HepG2 (cell line): Measurements from ENCODE around the gene MS4A14. TPM values are rescaled to one million over a fixed set of nuclear protein-coding genes. Genes with fewer than 3 reads are reported as not detected.

ENCODE experiments used
- ATAC-seq: fragments of 200-7000 bp; cut with Tn5 transposase; 3 replicates; pipeline ENCODE4 v1.9.1; 2020; ENCODE audit warnings: mild to moderate bottlenecking, moderate library complexity
- BruUV-seq: library from RNA; stranded (reverse); fragments of 400-500 nt; replicated peaks from 2 replicates; lab custom pipeline; 2021; lab: Mats Ljungman, UMichigan
- CTCF ChIA-PET: fragments of 300-600 bp; formaldehyde crosslinking; extraction: SDS; loops from one replicate; lab custom pipeline; 2021; ENCODE audit warnings: low total read pairs, inconsistent platforms, low intra/inter-chr PET ratio; lab: Yijun Ruan, JAX
- POLR2A ChIA-PET: fragments of 350-600 bp; sonication (Branson Sonifier 250); formaldehyde crosslinking; loops from one replicate; lab custom pipeline; 2020; ENCODE audit warnings: antibody characterized with exemption, inconsistent platforms; lab: Yijun Ruan, JAX
- DNase-seq: peaks from one replicate; pipeline ENCODE4 v3.0.0-alpha.2; 2015; ENCODE audit warnings: low spot score
- FAIRE-seq: peaks from 3 replicates; lab custom pipeline; 2011; peaks lifted over from hg19 to GRCh38; lab: Jason Lieb, UNC
- H2AFZ ChIP-seq: one replicate; pipeline ENCODE4 v1.6.1; 2011; ENCODE audit warnings: low read length, inconsistent platforms
- H3K27ac ChIP-seq: fragments of 300-600 bp; 3 replicates; pipeline ENCODE4 v1.8.0; 2011; ENCODE audit warnings: mixed run types, mild to moderate bottlenecking, mixed read lengths, low read length, inconsistent platforms; ENCODE audit not compliant: insufficient read depth; ENCODE audit errors: extremely low read length
- H3K27me3 ChIP-seq, 2 experiments: fragments of 200-600 bp in 1 of 2; 2 replicates in 1 of 2; 3 replicates in 1 of 2; pipeline versions ENCODE4 v1.6.0 to v1.8.0; 2011; ENCODE audit warnings: low read length in 2 of 2, mild to moderate bottlenecking in 2 of 2, moderate library complexity in 2 of 2, inconsistent platforms in 1 of 2; ENCODE audit not compliant: insufficient read depth in 2 of 2, control insufficient read depth in 1 of 2
- H3K36me3 ChIP-seq, 2 experiments: fragments of 200-600 bp in 1 of 2; replicated peaks in 1 of 2; 2 replicates in 1 of 2; 3 replicates in 1 of 2; pipeline versions ENCODE4 v1.5.1 to v1.8.0; 2011; ENCODE audit warnings: low read length in 2 of 2, inconsistent platforms in 1 of 2; ENCODE audit not compliant: insufficient read depth in 2 of 2, control insufficient read depth in 1 of 2
- H3K4me1 ChIP-seq: 2 replicates; pipeline ENCODE4 v1.5.1; 2012; ENCODE audit warnings: low read length, inconsistent platforms; ENCODE audit not compliant: insufficient read depth
- H3K4me2 ChIP-seq: 2 replicates; pipeline ENCODE4 v1.6.0; 2011; ENCODE audit warnings: low read depth, low read length, inconsistent platforms
- H3K4me3 ChIP-seq, 3 experiments: fragments of 200-600 bp in 1 of 3; sonication (generic), shearing (Covaris generic) in 1 of 3; replicated peaks in 1 of 3; 2 replicates each; pipeline ENCODE4 v1.5.1; 2011 to 2016; ENCODE audit warnings: low read length in 3 of 3, inconsistent platforms in 2 of 3, low read depth in 2 of 3, mild to moderate bottlenecking in 2 of 3, control low read depth in 1 of 3, mixed read lengths in 1 of 3; ENCODE audit not compliant: insufficient read depth in 1 of 3
- H3K79me2 ChIP-seq: one replicate; pipeline ENCODE4 v1.6.1; 2011; ENCODE audit warnings: low read length, inconsistent platforms; ENCODE audit not compliant: insufficient read depth
- H3K9ac ChIP-seq: 2 replicates; pipeline ENCODE4 v1.6.0; 2011; ENCODE audit warnings: mild to moderate bottlenecking, low read depth, low read length, inconsistent platforms; ENCODE audit not compliant: insufficient read depth
- H3K9me3 ChIP-seq: 2 replicates; pipeline ENCODE4 v1.5.1; 2012; ENCODE audit warnings: mild to moderate bottlenecking, low read length
- H4K20me1 ChIP-seq: 2 replicates; pipeline ENCODE4 v1.6.0; 2011; ENCODE audit warnings: inconsistent platforms, mild to moderate bottlenecking, low read length, moderate library complexity; ENCODE audit not compliant: insufficient read depth
- HBP1 ChIP-seq: IDR thresholded peaks from 2 replicates; pipeline ENCODE4 v1.6.1; 2016; ENCODE audit warnings: low read depth, control low read depth
- KLF13 ChIP-seq: sonication (generic); formaldehyde crosslinking; IDR thresholded peaks from 2 replicates; pipeline ENCODE4 v1.4.0; 2020; ENCODE audit warnings: mild to moderate bottlenecking, missing genetic modification reagents
- PRDM15 ChIP-seq: sonication (generic); formaldehyde crosslinking; IDR thresholded peaks from 2 replicates; pipeline ENCODE4 v1.4.0; 2020; ENCODE audit warnings: missing genetic modification reagents
- PRPF4 ChIP-seq: fragments of 200-400 bp; formaldehyde crosslinking; IDR thresholded peaks from 2 replicates; pipeline ENCODE4 v1.6.1; 2016; ENCODE audit warnings: low read length, low read depth; ENCODE audit not compliant: poor library complexity, severe bottlenecking
- SIN3A ChIP-seq: IDR thresholded peaks from 2 replicates; pipeline ENCODE4 v1.6.1; 2011; ENCODE audit warnings: low read depth, mild to moderate bottlenecking, control low read depth, low read length, borderline replicate concordance
- ZIK1 ChIP-seq: sonication (generic); formaldehyde crosslinking; IDR thresholded peaks from 2 replicates; pipeline ENCODE4 v1.5.0; 2020; ENCODE audit warnings: mild to moderate bottlenecking, low read depth, missing genetic modification reagents, borderline replicate concordance
- ZNF407 ChIP-seq: sonication (generic); formaldehyde crosslinking; IDR thresholded peaks from one replicate; pipeline ENCODE4 v1.5.1; 2020; ENCODE audit warnings: mild to moderate bottlenecking, missing genetic modification reagents; ENCODE audit errors: not compliant biosample characterization
- in situ Hi-C: cut with HindIII; loops from 2 replicates; pipeline ENCODE4 v1.10.0; 2017; ENCODE audit warnings: low pct_unique_long_range_greater_than_20kb; ENCODE audit not compliant: extremely low pct_ligation_motif_present
- intact Hi-C: fragments of 100-400 bp; cut with micrococcal nuclease; formaldehyde crosslinking; loops from one replicate; pipeline ENCODE4 v1.10.0; 2022; ENCODE audit not compliant: unreplicated experiment
- polyA plus RNA-seq, 8 experiments: library from polyadenylated mRNA; depleted of rRNA in 3 of 8; stranded (reverse) in 7 of 8; unstranded in 1 of 8; fragments of >200 nt; fragmentation: Illumina TruSeq in 4 of 8; extraction: Trizol in 4 of 8; gene quantifications; 2 replicates each; pipeline versions ENCODE4 v1.2.1 to v1.2.3, GENCODE V29; 2011 to 2016; ENCODE audit warnings: low read depth in 4 of 8, missing spikeins in 1 of 8, mixed read lengths in 1 of 8; ENCODE audit not compliant: insufficient read depth in 1 of 8
- total RNA-seq, 5 experiments: library from RNA; depleted of rRNA; stranded (reverse); fragments of >200 nt; fragmentation: Illumina TruSeq; extraction: Trizol; gene quantifications; 2 replicates each; pipeline ENCODE4 v1.2.3, GENCODE V29; 2016; ENCODE audit warnings: low read depth in 1 of 5
- TF ChIP-seq, protein P1 (sequence below): sonication (generic); formaldehyde crosslinking; conservative IDR thresholded peaks from 2 replicates; pipeline ENCODE4 v1.8.0; 2022; ENCODE audit warnings: low read depth, missing genetic modification reagents

Gene MS4A14
- total and polyA plus RNA-seq, 2 of the 13 experiments (the other 11 are each of a cell fraction or from before 2014, with no cell fraction given), result not detected

- Histone ChIP-seq H3K27me3 (no peaks in the 10 kb centered on the region), H4K20me1 (no peaks in the 10 kb centered on the region), H3K9me3 (no peaks in the 10 kb centered on the region), H2AFZ (no peak overlapping the region), H3K36me3 (no peaks in the 10 kb centered on the region), H3K4me2 (no peak overlapping the region), H3K4me3 (no peak overlapping the region), H3K4me1 (no peaks in the 10 kb centered on the region), H3K9ac (no peak overlapping the region), H3K27ac (no peak overlapping the region), H3K79me2 (no peaks in the 10 kb centered on the region)
- no TSS peak for BruUV-seq
- DNase-seq, result no peak
- ATAC-seq, result no peak
- in situ Hi-C loops, result no loop called here
- ChIA-PET CTCF (no interaction called here), POLR2A (no interaction called here)
- intact Hi-C loops, result no loop called here
- FAIRE-seq, result no peak
- no peak for TF ChIP-seq ZIK1
- TF ChIP-seq SIN3A, result no peak
- TF ChIP-seq KLF13 (CRISPR knock-in tag), result no peak
- TF ChIP-seq PRDM15, result no peak
- TF ChIP-seq, protein P1, sequence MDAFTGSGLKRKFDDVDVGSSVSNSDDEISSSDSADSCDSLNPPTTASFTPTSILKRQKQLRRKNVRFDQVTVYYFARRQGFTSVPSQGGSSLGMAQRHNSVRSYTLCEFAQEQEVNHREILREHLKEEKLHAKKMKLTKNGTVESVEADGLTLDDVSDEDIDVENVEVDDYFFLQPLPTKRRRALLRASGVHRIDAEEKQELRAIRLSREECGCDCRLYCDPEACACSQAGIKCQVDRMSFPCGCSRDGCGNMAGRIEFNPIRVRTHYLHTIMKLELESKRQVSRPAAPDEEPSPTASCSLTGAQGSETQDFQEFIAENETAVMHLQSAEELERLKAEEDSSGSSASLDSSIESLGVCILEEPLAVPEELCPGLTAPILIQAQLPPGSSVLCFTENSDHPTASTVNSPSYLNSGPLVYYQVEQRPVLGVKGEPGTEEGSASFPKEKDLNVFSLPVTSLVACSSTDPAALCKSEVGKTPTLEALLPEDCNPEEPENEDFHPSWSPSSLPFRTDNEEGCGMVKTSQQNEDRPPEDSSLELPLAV, result no peak
- TF ChIP-seq PRPF4, result no peak
- TF ChIP-seq ZNF407 (CRISPR knock-in tag), result no peak
- TF ChIP-seq HBP1 (CRISPR knock-in tag), result no peak
These were observed 58.0 kb downstream of the MS4A14 start for GRCh38 chr11:60454212-60454611.
